ENCODE data around the gene ERN1. TPM values are rescaled to one million over a fixed set of nuclear protein-coding genes. Genes with fewer than 3 reads are reported as not detected.
"Not testable (repeated sequence)": the region's sequence is repeated elsewhere in the genome, so short reads cannot be mapped to it uniquely, and the experiment has no call there.

ERN1 gene
- polyA plus RNA-seq, 12 donors: 4.1 to 7.2 (median 5.0) TPM; not detected in 1

DNA sequence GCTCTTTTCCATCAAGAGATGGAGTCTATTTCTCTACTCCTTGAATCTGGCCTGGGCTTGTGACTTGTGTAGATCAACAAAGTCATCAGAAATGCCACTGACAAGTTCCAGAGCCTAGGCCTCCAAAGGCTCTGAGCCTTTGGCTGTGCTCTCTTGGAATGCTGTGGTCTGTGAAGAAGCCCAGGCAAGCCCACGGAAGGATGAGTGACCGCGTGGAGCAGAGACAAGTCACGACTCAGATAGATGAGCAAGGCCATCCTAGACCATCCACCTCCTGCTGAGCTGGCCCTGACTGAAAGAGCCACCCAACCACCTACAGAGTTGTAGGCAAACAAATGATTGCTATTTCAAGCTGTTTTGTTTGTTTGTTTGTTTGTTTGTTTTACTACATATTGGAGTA lies 97.9 kb downstream of the ERN1 start:
- DNase-seq: no peak

DNA sequence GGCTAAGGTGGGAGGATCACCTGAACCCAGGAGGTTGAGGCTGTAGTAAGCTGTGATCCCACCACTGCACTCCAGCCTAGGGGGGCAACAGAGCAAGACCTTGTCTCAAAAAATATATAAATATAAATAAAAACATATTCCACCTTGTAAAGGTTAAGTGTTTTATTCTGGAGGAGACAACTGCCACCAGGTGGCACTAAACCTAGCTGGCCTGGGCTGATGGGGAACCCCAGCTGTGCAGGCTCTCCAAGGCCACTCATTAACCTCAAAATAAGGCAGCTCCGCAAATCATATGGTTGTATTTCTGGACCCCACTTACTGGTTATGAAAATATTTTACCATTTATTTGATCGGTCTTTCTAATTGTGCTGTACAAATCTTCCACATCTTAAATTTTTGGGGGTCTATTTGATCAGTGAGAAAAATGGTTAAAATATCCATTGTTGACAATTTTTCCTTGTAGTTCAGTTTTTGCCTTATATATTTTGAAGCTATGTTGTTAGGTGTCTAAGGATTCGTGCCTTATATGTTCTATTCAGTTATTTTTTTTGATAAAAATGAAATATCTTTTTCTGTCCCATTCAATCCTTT lies 101.0 kb downstream of the ERN1 start:
- peak; percentile 61 for DNase-seq

DNA sequence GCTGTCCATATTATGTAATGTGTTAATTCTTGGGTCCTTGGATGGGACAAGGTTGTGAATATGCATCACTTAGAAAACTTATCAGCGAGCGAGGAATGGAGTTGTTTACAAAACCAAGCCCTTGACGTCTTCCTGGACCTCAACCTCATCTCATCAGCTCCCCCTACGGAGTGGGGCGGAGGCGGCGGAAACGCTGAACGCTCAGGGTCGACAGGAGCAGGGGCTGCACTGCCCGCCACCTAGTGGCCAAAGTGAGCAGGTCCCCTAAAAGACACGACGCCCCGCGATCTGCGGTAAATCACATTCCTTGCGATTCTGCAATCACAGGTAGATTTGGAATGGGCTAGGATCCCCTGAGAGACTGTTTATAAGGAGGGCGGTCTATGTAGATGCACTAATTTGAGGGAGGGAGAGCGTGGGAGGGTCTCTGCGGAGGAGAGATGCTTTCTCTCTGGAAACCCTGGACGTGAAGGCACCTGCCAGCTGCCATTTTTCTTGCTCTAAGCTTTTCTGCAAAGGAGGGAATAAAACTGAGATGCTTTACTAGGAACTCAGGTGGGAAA lies 104.1 kb downstream of the ERN1 start:
- DNase-seq: peak; percentile 51

- DNase-seq: no peak
Observed at GRCh38 chr17:64024781-64025731, 104.9 kb downstream of the ERN1 start.

GRCh38 chr17:64024215-64024654 lies 105.7 kb downstream of the ERN1 start:
- no peak for DNase-seq

GRCh38 chr17:64022611-64023063 lies 107.3 kb downstream of the ERN1 start:
- no peak for DNase-seq

GRCh38 chr17:64020056-64020766 lies 109.7 kb downstream of the ERN1 start, which contains the start of gene ICAM2:
Gene ICAM2, minus strand, starts transcription at chr17:64020633. Its CDS starts 13,942 bp downstream, at chr17:64006691.
- DNase-seq: no peak

GRCh38 chr17:64019551-64019961 lies 110.4 kb downstream of the ERN1 start:
- not testable (repeated sequence) for DNase-seq

GRCh38 chr17:64017381-64017980 lies 112.5 kb downstream of the ERN1 start:
- DNase-seq: no peak

DNA sequence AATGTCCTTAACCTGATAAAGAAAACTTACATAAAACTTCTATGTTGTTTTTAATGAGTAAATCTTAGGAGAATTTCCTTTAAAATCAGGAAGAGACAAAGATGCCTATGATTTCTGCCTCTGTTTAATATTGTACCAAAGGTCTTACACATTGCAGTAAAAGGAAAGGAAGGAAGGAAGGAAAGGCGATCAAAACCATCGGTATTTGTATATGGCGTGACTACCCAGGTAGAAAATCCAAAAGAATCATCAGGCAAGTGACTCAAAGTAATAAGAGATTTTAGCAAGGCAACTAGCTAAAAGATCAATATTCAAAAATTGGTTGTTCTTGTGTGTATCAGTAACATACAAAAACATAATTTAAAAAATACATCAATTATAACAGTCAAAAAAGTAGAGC lies 113.0 kb downstream of the ERN1 start:
- no peak for DNase-seq

DNA sequence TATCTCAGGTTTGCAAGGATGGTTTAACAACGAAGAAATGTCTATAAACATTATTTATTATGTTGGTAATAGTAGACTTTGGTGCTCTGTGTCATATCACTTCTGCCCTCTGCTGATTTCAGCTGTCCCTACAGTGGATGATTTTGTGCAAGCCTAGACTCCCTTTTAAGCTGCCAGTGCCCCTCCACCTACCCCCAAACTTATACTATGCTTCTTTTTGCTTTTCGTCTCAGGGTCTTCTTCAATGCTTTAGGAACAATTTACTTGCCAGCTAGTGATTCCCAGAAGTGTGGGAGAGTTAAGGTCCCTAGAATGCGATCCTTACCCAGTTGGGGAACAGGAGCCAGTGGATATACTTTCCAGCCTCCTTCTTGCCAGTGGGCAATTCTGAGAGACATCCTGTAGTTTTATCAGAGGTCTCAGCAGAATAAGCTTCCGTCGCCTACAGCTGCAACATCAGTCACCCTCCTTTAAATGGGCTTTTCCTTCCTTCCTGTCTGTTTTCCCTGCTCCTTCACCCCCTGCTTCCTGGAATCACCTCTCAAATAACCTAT lies 113.6 kb downstream of the ERN1 start:
- no peak for DNase-seq

DNA sequence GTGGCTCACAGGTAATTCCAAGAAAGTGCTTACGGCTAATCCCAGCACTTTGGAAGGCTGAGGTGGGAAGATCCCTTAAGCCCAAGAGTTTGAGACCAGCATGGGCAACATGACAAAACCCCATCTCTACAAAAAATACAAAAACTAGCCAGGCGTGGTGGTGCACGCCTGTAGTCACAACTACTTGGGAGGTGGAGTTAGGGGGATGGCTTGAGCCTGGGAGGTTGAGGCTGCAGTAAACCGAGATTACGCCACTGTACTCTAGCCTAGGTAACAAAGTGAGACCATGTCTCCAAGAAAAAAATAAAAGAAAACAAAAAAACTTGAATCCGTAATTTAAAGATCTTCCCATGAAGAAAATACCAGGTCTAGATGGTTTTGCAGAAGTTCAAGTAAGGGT lies 114.5 kb downstream of the ERN1 start:
- DNase-seq: no peak

DNA sequence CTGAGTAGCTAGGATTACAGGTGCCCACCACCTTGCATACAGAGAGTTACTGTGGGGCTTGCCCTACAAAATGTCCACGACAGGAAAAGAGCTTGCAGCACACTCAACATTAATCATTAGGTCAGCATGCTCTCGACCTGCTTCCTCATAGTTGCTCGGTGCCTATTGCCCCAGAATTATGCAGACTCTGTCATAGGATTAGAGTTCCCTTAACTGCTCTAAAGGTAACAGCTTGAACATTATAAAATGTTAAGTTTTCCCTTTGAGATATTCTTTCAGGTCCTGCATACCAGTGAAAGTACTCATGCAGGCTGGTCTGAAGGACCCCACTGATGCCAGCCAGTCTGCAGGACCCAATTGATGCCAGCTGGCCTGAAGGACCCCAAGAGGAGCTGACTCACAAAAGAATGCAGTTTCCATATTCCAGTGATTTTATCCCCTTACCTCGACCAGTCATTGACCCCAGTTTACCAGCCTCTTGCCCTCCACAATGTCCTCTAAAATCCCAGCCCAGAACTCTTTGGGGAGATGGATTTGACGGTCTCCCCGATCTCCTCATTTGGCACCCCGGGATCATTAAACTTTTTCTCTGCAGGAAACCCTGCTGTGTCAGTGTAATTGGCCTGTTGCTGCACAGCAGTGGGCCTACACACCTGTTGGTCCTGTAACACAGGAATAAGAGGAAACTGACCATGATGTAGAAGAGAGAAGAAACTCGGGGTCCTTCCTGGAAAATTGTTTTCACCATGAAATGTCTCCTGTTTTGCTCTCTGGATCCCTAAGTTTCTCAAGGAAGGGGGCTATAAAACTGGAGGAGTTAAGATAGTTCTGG lies 120.2 kb downstream of the ERN1 start:
- DNase-seq: no peak

DNA sequence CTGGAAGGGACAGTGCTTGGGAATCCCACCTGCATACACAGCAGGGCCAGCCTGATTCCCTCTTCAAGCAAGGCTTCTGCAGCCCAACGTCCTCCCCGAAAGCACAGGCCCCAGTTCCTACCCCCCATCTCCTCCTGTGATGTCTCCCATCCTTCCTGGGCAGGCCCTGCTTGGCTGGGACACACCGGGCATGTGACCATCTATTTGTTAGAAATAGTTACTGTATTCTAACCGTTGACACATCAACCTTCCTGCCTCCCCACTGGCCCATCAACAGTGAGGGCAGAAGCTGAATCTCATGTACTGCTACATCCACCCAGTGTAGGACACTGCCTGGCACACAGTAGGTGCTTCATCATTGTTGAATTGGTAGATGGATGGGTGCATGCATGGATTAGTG lies 121.1 kb downstream of the ERN1 start:
- DNase-seq: no peak

DNA sequence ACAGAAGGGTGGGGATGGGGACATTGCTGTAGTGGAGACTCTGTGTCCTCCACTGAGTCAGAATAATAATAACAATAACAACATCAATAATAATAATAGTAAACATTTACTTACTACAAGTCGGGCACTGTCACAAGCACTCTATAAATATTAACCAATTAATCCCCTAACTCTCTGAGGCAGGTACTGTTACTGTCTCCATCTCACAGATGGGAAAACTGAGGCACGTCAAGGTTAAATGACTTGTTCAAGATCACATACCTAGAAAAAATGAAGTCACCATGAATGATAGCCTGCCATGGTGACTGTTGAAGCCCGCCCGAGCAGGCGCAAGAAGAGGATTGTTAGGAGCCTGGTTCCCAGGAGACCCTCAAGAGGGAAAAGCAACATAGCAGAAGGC lies 121.6 kb downstream of the ERN1 start:
- no peak for DNase-seq

DNA sequence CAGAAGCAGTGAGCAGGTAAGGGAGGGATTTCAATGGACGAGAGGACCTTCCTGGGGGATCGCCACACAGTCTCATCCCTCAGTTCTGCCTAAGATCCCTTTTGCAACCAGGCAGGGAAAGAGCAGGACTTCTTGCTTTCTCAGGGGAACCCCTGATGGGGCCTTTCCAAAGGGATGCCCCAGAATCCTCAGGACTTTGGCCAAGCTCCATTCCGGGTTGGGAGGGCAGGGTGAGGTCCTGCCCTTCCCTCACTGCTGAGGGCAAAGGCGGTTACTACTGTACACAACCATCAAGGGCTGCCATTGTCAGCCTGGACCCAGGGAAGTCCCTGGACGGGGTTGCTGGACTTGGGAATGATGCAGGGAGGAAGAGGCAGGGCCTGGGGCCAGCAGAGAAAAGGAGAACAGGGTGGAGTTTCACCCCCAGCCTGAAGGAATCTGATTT lies 122.1 kb downstream of the ERN1 start:
- no peak for DNase-seq

GRCh38 chr17:64007089-64007837 lies 122.7 kb downstream of the ERN1 start:
- DNase-seq: not testable (repeated sequence)

DNA sequence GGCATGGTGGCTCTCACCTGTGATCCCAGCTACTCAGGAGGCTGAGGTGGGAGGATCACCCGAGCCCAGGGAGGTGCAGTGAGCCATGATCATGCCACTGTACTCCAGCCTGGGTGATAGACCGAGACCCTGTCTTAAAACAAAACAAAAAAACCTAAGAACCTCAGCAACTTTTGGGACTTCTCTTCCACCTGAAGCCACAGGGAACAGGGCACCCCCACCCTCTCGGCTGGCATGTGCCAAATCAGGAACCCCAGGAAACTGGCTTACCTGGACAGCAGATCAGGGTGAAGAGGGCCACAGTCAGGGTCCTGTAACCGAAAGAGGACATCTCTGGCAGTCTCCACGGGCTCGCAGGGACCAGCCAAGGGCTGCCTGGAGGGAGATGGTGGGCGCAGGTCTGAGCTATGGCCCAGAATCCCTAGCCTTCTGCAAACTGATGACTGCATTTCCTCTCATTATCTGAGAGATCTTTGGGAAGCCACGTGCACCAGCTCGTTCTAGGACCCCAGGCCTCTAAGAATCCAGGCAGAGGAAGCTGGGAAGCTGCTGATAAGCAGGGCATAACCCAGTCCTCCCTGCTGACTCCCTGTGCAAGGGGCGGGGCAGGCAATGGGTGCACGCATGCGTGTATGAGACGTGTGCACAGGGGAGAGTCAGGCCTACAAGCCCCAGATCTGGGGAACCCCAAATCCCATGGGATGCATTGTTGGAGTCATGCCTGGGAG lies 123.4 kb downstream of the ERN1 start:
- DNase-seq: no peak

DNA sequence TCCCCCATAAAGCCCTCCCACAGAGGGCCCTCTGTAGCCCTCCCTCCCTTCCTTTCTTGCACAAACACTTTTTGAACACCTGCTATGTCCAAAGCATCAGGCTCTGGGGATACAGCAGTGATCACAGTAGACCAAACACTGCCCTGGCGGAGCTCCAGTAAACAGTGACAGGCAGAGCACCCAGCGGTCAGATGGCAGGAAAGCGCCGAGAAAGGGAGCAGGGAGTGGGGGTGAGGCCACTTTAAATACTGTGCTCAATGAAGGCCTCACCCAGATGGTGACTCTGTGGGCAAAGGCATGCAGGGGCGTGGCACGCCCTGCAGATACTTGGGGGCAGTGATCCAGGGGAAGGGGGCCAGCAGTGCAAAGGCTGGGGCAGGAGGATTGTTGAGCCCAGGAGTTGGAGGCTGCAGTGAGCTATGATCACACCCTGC lies 124.2 kb downstream of the ERN1 start:
- DNase-seq: no peak

Measured in muscle of arm (tissue), 12 donors.